ENCODE measurements around the gene NUDT3.

The NUDT3 gene

GRCh38 chr6:34285448-34286164 is 106.9 kb downstream of the NUDT3 start:
- Histone ChIP-seq H3K79me2 (ENCODE audit: insufficient read depth, low read length) (no peaks in the 10 kb centered on the region), H2AFZ (ENCODE audit: low read length) (no peak overlapping the region), H3K9ac (ENCODE audit: low read length) (no peak overlapping the region), H3K4me1 (ENCODE audit: insufficient read depth, low read length, severe bottlenecking) (peaks cover 7% of the 10 kb centered on the region), H3K4me2 (ENCODE audit: low read length) (no peak overlapping the region), H3K9me2 (ENCODE audit: low read depth, low read length) (no peaks in the 10 kb centered on the region), H3K4me3 (ENCODE audit: low read depth, low read length, poor library complexity, severe bottlenecking) (no peak overlapping the region), H3K27me3 (ENCODE audit: insufficient read depth, low read length) (no peaks in the 10 kb centered on the region), H3K9me3 (ENCODE audit: low read length) (no peaks in the 10 kb centered on the region), H3K27ac (ENCODE audit: low read depth, low read length, poor library complexity, severe bottlenecking) (no peak overlapping the region), H3F3A (ENCODE audit: insufficient read depth, low read length) (no peaks in the 10 kb centered on the region), H4K20me1 (ENCODE audit: insufficient read depth, low read length) (no peaks in the 10 kb centered on the region), H3K36me3 (ENCODE audit: insufficient read depth, low read length) (peaks cover 40% of the 10 kb centered on the region; the same call in 1 of the 2 replicates)
- TF ChIP-seq EZH2 (IDR thresholded peaks at IDR 0.05; ENCODE audit: borderline replicate concordance, low read length) = no peak
- TF ChIP-seq CTCF (IDR thresholded peaks at IDR 0.05; ENCODE audit: low read length) = no peak

GRCh38 chr6:34284563-34285447 is 107.7 kb downstream of the NUDT3 start:
- Histone ChIP-seq H3K27ac (ENCODE audit: low read depth, low read length, poor library complexity, severe bottlenecking) (no peak overlapping the region), H3K4me2 (ENCODE audit: low read length) (no peak overlapping the region), H2AFZ (ENCODE audit: low read length) (no peak overlapping the region), H3K9ac (ENCODE audit: low read length) (no peak overlapping the region), H3K9me3 (ENCODE audit: low read length) (no peaks in the 10 kb centered on the region), H3K4me3 (ENCODE audit: low read depth, low read length, poor library complexity, severe bottlenecking) (no peak overlapping the region), H3K79me2 (ENCODE audit: insufficient read depth, low read length) (no peaks in the 10 kb centered on the region), H3K27me3 (ENCODE audit: insufficient read depth, low read length) (no peaks in the 10 kb centered on the region), H3K9me2 (ENCODE audit: low read depth, low read length) (no peaks in the 10 kb centered on the region), H4K20me1 (ENCODE audit: insufficient read depth, low read length) (no peaks in the 10 kb centered on the region), H3F3A (ENCODE audit: insufficient read depth, low read length) (no peaks in the 10 kb centered on the region), H3K4me1 (ENCODE audit: insufficient read depth, low read length, severe bottlenecking) (peaks cover 7% of the 10 kb centered on the region), H3K36me3 (ENCODE audit: insufficient read depth, low read length) (peaks cover 43% of the 10 kb centered on the region; the same call in 1 of the 2 replicates)
- no peak for TF ChIP-seq CTCF (IDR thresholded peaks at IDR 0.05; ENCODE audit: low read length)

- no peaks in the 10 kb centered on the region for H3K27me3 ChIP-seq (ENCODE audit: insufficient read depth, low read length)
- H3K27ac ChIP-seq (ENCODE audit: low read depth, low read length, poor library complexity, severe bottlenecking) = no peak overlapping the region
- peaks cover 34% of the 10 kb centered on the region; the same call in 1 of the 2 replicates for H3K36me3 ChIP-seq (ENCODE audit: insufficient read depth, low read length)
- H4K20me1 ChIP-seq (ENCODE audit: insufficient read depth, low read length) = no peaks in the 10 kb centered on the region
- H3K9ac ChIP-seq (ENCODE audit: low read length) = no peak overlapping the region
- H3K9me2 ChIP-seq (ENCODE audit: low read depth, low read length) = no peaks in the 10 kb centered on the region
- H3K4me1 ChIP-seq (ENCODE audit: insufficient read depth, low read length, severe bottlenecking) = no peaks in the 10 kb centered on the region
- H3K4me2 ChIP-seq (ENCODE audit: low read length) = no peak overlapping the region
- H3K9me3 ChIP-seq (ENCODE audit: low read length) = no peaks in the 10 kb centered on the region
- H3K79me2 ChIP-seq (ENCODE audit: insufficient read depth, low read length) = no peaks in the 10 kb centered on the region
- H3K4me3 ChIP-seq (ENCODE audit: low read depth, low read length, poor library complexity, severe bottlenecking) = no peak overlapping the region
- no peak overlapping the region for H2AFZ ChIP-seq (ENCODE audit: low read length)
- TF ChIP-seq EZH2 (IDR thresholded peaks at IDR 0.05; ENCODE audit: borderline replicate concordance, low read length) (no peak), CTCF (IDR thresholded peaks at IDR 0.05; ENCODE audit: low read length) (no peak)
- no peaks in the 10 kb centered on the region for H3F3A ChIP-seq (ENCODE audit: insufficient read depth, low read length)
Observed at GRCh38 chr6:34281702-34282334, 110.7 kb downstream of the NUDT3 start.

Measured in OCI-LY1 (cell line).